ENCODE results near the gene GPRC5C.

Gene GPRC5C

GRCh38 chr17:74408262-74408661 is 23.6 kb upstream of the GPRC5C start:
- DNase-seq (ENCODE audit: low spot score), result no peak
- TF ChIP-seq, protein P1, sequence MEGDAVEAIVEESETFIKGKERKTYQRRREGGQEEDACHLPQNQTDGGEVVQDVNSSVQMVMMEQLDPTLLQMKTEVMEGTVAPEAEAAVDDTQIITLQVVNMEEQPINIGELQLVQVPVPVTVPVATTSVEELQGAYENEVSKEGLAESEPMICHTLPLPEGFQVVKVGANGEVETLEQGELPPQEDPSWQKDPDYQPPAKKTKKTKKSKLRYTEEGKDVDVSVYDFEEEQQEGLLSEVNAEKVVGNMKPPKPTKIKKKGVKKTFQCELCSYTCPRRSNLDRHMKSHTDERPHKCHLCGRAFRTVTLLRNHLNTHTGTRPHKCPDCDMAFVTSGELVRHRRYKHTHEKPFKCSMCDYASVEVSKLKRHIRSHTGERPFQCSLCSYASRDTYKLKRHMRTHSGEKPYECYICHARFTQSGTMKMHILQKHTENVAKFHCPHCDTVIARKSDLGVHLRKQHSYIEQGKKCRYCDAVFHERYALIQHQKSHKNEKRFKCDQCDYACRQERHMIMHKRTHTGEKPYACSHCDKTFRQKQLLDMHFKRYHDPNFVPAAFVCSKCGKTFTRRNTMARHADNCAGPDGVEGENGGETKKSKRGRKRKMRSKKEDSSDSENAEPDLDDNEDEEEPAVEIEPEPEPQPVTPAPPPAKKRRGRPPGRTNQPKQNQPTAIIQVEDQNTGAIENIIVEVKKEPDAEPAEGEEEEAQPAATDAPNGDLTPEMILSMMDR (IDR thresholded peaks at IDR 0.05; ENCODE audit: extremely low read depth, missing control alignments), result peak; percentile 15

- TF ChIP-seq, protein P1 (IDR thresholded peaks at IDR 0.05; ENCODE audit: extremely low read depth, missing control alignments), result no peak
- no peak for DNase-seq (ENCODE audit: low spot score)
Observed at GRCh38 chr17:74408815-74409214, 23.1 kb upstream of the GPRC5C start.

DNA sequence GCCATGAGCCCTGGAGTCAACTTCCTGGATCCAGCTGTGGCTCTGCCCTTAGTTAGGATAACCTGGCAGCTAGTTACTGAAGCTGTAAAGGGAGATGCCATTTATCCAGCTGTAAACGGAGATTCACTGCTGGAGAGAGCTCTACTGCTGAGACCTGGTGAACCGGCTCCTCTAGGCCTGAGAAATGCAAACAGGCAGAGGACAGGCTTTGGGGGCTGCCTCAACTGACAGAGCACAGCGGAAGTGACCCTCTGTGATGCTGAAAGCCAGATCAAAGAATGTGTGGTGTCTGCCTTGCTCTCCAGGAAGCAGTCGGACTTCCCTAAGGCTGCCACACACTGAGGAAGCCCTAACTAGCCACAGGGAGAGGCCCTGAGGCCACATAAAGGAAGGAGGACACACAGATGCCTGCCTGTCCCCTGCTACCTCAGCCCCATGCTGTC is 21.9 kb upstream of the GPRC5C start:
- DNase-seq (ENCODE audit: low spot score), result no peak
- TF ChIP-seq, protein P1 (IDR thresholded peaks at IDR 0.05; ENCODE audit: extremely low read depth, missing control alignments), result no peak

- TF ChIP-seq, protein P1 (IDR thresholded peaks at IDR 0.05; ENCODE audit: extremely low read depth, missing control alignments), result no peak
- DNase-seq (ENCODE audit: low spot score), result no peak
Observed at GRCh38 chr17:74412581-74412980, 19.3 kb upstream of the GPRC5C start.

DNA sequence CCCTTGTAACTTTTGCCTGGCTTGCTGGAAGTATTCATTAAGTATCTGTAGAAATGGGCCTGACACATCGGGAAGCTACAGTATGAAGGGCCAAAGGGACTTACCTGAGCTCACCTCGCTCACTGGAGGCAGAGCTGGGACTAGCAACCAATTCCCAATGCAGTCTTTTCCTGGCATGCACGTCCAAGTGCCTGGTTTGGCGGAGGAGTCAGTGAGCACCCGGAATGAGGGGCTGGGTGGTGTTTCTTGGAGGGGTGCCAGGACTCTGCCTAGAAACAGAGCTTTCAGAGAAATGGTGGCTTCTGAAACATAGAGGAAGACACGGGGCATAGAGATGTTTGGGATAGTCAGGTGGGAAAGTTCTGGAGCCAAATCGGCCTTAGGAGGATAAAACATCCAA is 18.4 kb upstream of the GPRC5C start:
- no peak for DNase-seq (ENCODE audit: low spot score)
- TF ChIP-seq, protein P1 (IDR thresholded peaks at IDR 0.05; ENCODE audit: extremely low read depth, missing control alignments), result no peak

DNA sequence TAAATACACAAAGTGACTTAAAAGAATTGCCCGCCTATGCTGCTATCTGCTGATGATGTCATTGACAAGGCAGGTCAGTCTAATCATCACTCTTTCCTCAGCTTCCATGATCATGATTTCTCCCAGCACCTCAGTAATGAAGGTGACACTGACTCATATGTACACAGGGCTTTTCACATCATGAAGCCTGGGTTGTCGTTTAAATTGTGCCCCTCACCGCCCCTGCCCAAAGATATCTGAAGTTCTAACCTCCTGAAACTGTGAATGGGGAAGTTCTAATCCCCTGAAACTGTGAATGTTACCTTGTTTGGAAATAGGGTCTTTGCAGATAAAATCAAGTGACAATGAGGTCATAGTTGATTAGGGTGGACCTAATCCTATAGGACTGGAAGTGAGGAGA is 17.4 kb upstream of the GPRC5C start:
- TF ChIP-seq, protein P1 (IDR thresholded peaks at IDR 0.05; ENCODE audit: extremely low read depth, missing control alignments), result no peak
- no peak for DNase-seq (ENCODE audit: low spot score)

GRCh38 chr17:74415608-74416396 is 16.1 kb upstream of the GPRC5C start:
- no peak for DNase-seq (ENCODE audit: low spot score)
- TF ChIP-seq, protein P1 (IDR thresholded peaks at IDR 0.05; ENCODE audit: extremely low read depth, missing control alignments), result no peak

All from GM20000 (cell line).